Adipose tissue (tissue), 3 donors: ENCODE data around the gene KRTAP1-4. TPM values are rescaled to one million over a fixed set of nuclear protein-coding genes. Genes with fewer than 3 reads are reported as not detected.
"Not testable (repeated sequence)": the region's sequence is repeated elsewhere in the genome, so short reads cannot be mapped to it uniquely, and the experiment has no call there.

ENCODE experiments used
- H3K27ac ChIP-seq: one replicate; pipeline ENCODE4 v1.5.1; 2013; ENCODE audit warnings: low read depth, low read length
- WGBS, 3 donors: extraction: QIAGEN DNeasy Blood & Tissue Kit; methylation state at CpG; one replicate each; pipeline ENCODE4 v1.1.7; 2013; 5-methylcytosine and 5-hydroxymethylcytosine counted together
- polyA plus RNA-seq, 3 donors: library from polyadenylated mRNA; stranded (reverse); fragments of 200-250 nt; gene quantifications; one replicate each; pipeline ENCODE4 v1.2.3, GENCODE V29; 2013
- donor health status: healthy with polysubstance abuse.
- donor health status: Bipolar disorder and iron deficiency.
- donor health status: healthy.

The KRTAP1-4 gene
- polyA plus RNA-seq, 3 donors = not detected

GRCh38 chr17:41012326-41013120 is 17.5 kb downstream of the KRTAP1-4 start:
- WGBS, 3 donors = 70 to 82% (median 74%) methylated on average over 6 of the region's 6 CpGs
- no peak overlapping the region for H3K27ac ChIP-seq

DNA sequence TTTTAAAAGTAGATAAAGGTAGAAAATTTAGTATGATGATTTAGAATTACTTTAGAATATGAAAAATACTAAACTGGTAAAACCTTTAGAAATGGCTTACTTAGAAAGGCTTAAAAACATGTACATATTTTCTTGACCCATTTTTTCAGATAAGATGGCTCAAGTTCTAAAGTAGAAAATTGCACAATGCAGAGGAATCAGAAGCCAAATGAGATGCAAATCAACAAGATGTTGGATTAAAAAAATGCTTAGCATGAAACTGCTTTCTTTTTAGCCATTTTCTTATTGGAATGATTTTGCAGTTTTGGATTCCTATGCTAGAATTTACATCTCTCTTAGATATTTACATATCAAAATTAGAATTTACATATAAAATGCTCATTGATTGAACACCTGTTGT is 19.6 kb downstream of the KRTAP1-4 start:
- no peak overlapping the region for H3K27ac ChIP-seq

DNA sequence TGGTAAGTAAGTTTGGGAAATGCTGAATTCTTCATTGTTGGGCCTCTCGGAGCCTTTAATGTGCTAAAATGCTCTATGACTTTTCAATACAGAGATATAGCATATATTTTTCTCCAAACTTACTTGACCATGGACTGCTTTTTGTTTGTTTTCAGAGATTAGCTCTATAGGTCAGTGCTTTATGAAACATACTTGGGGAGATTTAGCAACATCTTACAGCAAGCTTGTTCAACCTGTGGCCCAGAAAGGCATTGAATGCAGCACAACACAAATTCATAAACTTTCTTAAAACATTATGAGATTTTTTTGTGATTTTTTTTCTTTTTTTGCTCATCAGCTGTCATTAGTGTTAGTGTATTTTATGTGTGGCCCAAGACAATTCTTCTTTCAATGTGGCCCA is 20.1 kb downstream of the KRTAP1-4 start:
- WGBS, 3 donors = 84 to 100% (median 92%) methylated on average over 1 of the region's 1 CpG
- no peak overlapping the region for H3K27ac ChIP-seq

DNA sequence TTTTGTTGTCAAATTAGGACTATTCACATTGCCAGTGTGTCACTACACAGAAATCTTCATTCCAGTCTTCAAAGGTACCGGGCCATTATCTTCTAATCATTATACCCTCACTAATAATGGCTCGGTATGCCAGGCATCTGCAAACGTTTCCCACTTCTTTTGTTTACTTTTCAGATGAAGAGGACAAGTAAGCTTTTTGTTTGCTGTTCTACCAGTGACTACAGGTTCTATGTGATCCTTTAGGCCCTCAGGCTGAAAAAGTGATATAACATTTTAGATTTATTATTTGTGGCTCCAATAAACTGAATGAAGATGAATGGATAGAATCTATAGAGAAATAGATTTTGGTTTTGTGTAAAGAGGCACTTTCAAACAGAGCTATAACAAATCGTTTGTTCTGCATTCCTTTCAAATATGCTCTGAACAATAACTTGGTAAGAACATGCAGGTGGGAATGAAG is 20.7 kb downstream of the KRTAP1-4 start:
- WGBS, 3 donors = 32 to 74% (median 62%) methylated on average over 4 of the region's 4 CpGs
- no peak overlapping the region for H3K27ac ChIP-seq

- WGBS, 3 donors = 63 to 90% (median 90%) methylated on average over 8 of the region's 8 CpGs
- no peak within 1 kb of the TSS for H3K27ac ChIP-seq
Observed at GRCh38 chr17:41008811-41009210, 21.2 kb downstream of the KRTAP1-4 start, which contains the start of gene KRTAP3-1. TSS of gene KRTAP3-1 (minus strand) at chr17:41009128. CDS start at chr17:41009074, 54 bp downstream.

DNA sequence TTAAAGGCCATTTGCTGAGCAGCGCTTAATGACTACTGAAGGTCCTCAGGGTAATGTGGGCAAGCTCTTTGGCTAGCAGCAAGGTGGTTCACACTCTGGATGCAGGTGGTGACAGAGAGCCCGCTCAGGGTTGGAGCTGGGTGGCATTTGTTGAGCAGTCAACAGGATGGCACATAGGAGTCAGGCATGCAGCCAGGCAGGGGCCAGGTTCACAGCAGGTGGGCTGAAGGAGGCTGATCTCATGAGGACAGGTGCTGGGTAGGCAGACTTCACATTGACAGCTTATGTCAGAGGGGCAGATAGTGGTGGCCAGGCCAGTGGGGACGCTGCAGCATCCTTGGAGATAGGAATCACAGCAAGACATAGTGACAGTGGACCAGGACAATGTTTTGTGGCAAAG is 25.6 kb downstream of the KRTAP1-4 start:
- no peak overlapping the region for H3K27ac ChIP-seq
- 76 to 92% (median 81%) methylated on average over 3 of the region's 3 CpGs for WGBS, 3 donors

DNA sequence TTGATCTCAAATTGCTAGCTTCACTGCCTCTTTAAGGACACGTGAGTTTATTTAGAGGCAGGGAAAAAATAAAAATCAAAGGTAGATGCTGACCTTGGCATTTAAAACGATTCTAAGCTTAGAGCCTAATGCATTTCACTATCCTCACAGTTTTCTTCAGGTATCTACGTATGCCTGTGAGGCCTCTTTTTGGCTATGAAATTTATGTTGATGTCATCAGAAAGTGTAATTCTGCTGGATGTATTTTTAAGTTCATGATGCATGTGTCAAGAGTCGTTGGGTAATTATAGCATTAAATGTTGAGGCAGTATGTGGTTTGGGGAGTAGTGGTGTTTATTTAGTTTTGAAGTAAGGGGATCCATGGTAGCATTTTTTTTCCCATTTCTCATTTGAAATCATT is 26.1 kb downstream of the KRTAP1-4 start:
- WGBS, 3 donors = 49 to 69% (median 60%) methylated on average over 4 of the region's 4 CpGs
- no peak overlapping the region for H3K27ac ChIP-seq

DNA sequence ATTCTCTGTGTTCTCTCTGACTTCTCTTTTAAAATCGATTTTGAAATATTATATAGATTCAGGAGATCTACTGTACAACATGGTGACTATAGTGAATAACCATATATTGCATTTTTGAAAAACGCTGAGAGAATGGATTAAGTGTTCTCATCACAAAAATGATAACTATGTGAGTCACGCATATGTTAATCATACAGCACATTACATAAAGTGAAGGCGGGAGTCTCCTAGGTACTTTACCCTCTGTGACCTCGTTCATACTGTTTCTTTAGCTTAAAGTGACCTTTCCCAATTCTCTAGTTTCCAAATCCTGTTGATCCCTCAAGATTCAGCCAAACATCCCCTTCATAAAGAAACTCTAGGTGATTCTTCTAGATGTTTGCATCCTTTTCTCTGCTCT is 27.2 kb downstream of the KRTAP1-4 start:
- 47 to 65% (median 60%) methylated on average over 5 of the region's 5 CpGs for WGBS, 3 donors
- H3K27ac ChIP-seq = no peak overlapping the region

DNA sequence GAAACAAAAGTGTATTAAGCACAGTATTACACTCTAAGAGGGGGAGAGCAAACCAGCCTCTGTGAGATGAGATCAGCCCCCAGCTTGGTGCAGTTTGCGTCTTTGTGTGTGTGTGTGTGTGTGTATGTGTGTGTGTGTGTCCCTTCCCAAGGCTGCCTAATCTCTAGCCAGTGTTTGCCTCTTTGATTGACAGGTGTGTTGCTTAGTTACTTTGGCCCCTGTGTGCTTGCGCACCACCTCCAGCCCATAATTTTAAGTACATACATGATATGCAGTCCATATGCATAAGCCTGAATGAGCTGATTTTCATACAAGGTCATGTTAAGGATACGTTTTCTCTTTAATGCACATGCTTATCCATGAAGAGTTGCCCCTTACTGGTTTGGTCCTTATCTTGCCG is 28.2 kb downstream of the KRTAP1-4 start:
- 57 to 88% (median 86%) methylated on average over 4 of the region's 4 CpGs for WGBS, 3 donors
- H3K27ac ChIP-seq = no peak overlapping the region

GRCh38 chr17:40999563-40999962 is 30.4 kb downstream of the KRTAP1-4 start, which contains the start of gene KRTAP3-2:
TSS of gene KRTAP3-2 (minus strand) at chr17:40999906. CDS start at chr17:40999853, 53 bp downstream.
- WGBS, 3 donors = 81 to 89% (median 82%) methylated on average over 6 of the region's 6 CpGs
- H3K27ac ChIP-seq = not testable (repeated sequence)

- WGBS, 3 donors = 48 to 61% (median 52%) methylated on average over 2 of the region's 2 CpGs
- H3K27ac ChIP-seq = no peak overlapping the region
Observed at GRCh38 chr17:40997361-40997760, 32.6 kb downstream of the KRTAP1-4 start.

DNA sequence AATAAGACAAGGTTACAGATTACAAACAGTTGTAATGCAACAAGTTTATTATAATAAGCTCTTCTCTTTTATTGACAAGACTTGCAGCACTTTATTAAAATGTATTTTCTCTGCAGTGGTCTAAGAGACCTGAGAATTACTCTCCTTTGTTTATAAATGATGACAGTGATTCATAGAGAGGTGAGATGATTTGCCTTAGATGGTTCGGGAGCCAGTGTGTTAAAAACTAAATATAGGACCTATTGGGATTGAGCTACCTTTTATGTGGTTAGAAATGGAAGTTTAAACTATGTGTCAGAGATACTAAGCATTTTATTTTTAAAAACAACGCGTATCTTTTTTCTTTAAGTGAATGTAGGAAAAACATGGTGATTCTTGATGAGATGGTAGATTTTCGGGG is 33.2 kb downstream of the KRTAP1-4 start:
- WGBS, 3 donors = 75 to 78% (median 78%) methylated on average over 4 of the region's 4 CpGs
- no peak overlapping the region for H3K27ac ChIP-seq

GRCh38 chr17:40995116-40995515 is 34.9 kb downstream of the KRTAP1-4 start:
- 19 to 72% (median 68%) methylated on average over 1 of the region's 1 CpG for WGBS, 3 donors

DNA sequence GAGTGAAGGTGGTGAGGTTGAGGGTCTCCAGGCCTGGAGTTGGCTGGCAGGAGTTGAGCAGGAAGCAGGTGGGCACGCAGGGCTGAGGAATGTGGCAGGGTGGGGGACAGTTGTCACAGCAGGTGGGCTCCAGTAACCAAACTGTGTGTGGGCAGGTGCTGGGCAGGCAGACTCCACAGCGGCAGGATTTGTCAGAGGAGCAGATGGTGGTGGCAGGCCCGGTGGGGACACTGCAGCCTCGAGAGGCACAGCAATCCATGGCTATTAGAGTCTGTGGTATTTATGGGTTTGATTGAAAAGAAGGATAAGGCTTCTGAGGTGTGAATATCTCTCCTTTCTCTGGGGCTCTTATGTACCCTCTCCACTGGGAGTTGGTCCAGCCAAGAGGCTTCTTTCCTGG is 36.2 kb downstream of the KRTAP1-4 start, which contains the start of gene KRTAP3-3:
KRTAP3-3 (minus strand) TSS at position 326 of the 400 bp plus-strand sequence; CDS start at position 259, 67 bp downstream.
- H3K27ac ChIP-seq = no peak within 1 kb of the TSS
- 38 to 54% (median 43%) methylated on average over 4 of the region's 4 CpGs for WGBS, 3 donors

More at GRCh38 chr17:40995116-40995515, 34.9 kb downstream of the KRTAP1-4 start:
- H3K27ac ChIP-seq = no peak overlapping the region

DNA sequence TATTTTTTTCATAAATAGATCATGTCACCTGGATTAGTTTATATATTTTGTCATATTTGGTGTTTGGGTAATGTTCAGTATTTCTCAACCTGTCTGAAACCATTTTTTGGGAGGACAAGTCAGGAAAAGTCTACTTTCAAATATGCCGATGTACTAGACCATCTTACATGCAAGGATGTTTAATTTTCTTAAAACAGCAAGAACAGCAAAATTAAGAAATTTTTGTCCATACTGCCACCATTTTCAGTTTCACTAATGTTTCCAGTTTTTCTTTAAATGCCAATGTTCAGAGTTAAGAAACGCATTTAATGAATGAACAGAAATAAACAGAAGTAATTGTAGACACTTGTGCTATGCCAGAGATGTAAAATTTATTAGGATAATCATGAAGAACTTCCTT is 36.9 kb downstream of the KRTAP1-4 start:
- WGBS, 3 donors = 87 to 93% (median 88%) methylated on average over 2 of the region's 2 CpGs
- H3K27ac ChIP-seq = no peak overlapping the region

GRCh38 chr17:40992666-40993065 is 37.3 kb downstream of the KRTAP1-4 start:
- no peak overlapping the region for H3K27ac ChIP-seq
- WGBS, 3 donors = 71 to 93% (median 89%) methylated on average over 3 of the region's 3 CpGs

- no peak overlapping the region for H3K27ac ChIP-seq
- 45 to 62% (median 62%) methylated on average over 8 of the region's 8 CpGs for WGBS, 3 donors
Observed at GRCh38 chr17:40986920-40987319, 43.1 kb downstream of the KRTAP1-4 start.

DNA sequence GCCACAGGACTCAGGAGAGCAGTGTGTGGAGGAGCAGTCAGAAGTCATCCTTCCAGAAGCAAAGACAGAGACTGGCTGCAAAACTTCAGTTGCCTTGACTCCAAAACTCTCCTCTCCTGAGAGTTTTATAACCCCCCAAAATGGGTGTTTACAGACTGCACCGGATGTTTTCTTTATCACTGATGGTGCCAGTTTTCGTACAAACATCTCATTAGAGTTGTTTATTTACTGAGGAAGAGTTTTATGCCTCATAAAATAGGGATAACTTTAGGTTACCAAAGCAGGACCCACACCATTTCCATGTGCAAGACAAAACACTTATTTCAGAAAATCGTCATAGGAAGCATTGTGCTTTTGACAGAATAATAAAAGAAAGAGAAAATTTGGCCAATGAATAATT is 45.8 kb downstream of the KRTAP1-4 start, which contains the start of gene KRT40:
KRT40 (minus strand) TSS at position 101 of the 400 bp plus-strand sequence; CDS start at position 48, 53 bp downstream.
- 35 to 67% (median 45%) methylated on average over 3 of the region's 3 CpGs for WGBS, 3 donors
- no peak within 1 kb of the TSS for H3K27ac ChIP-seq

DNA sequence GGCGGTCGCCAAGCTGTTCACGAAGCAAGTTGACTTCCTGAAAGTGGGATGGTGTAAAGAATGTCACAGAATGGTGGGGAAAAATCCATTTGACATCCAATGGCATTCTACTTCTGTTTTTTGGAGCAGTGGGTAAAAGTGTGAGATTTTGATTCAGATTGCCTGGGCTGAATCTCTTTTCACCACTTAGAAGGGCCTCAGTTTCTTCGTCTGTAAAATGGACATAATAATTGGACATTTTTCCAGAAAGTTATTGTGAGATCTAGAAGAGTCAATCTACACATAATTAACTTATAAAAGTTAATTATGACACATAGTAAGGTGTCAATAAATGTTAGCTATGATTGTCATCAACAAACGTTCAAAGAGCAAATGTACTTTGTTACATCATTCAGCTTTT is 48.9 kb downstream of the KRTAP1-4 start:
- H3K27ac ChIP-seq = no peak overlapping the region
- WGBS, 3 donors = 39 to 63% (median 61%) methylated on average over 5 of the region's 5 CpGs

DNA sequence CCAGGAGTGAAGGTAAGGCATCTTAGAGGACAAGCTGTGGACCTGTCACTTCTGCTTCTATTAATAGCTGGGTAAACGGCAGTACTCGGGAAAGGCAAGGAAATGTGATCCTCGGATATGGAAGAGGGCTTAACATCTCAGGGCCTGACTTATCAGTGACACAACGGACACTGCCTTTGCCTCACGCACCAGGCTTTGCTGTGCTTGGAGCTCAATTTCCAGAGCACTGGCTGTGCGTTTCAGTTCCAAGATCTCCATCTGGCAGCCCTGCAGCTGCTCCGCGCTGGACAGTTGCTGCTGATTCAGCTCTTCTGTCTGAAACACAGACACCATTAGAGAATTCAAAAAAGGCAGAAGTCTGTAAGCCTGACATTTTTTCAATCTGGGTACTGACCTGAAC is 49.4 kb downstream of the KRTAP1-4 start:
- WGBS, 3 donors = 22 to 49% (median 40%) methylated on average over 8 of the region's 8 CpGs
- no peak overlapping the region for H3K27ac ChIP-seq
